ENCODE results near the gene OR14J1.

DNA sequence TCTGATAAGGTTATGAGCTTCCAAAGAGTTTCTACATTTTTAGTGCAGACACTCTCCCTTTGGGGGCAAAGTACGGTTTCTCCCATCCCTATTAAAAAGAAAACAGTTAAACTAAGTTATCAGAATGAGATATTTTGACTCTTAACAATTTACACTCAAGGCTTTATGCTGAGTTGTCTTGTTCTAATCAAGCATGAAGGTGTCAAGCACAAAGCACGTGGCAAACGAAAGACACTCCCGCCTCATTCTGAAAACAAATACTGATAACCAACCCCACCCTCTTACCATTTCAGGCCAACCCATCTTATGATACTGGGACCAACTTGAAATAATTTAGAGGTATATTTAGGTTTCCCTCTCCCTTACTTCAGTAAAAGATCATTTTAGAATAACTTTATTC is 24.3 kb downstream of the OR14J1 start:
- no peak for TF ChIP-seq CTCF (IDR thresholded peaks at IDR 0.05)
- TF ChIP-seq POLR2A (IDR thresholded peaks at IDR 0.05): no peak

Measured in upper lobe of left lung (tissue), 4 donors.